CD4-positive, alpha-beta T cell treated with Interleukin-4 for 4 hours (primary cell): ENCODE measurements around the gene GALNS.

ENCODE experiments used
- DNase-seq: peaks from one replicate; pipeline ENCODE4 v3.0.0-alpha.2; 2020

The GALNS gene

DNA sequence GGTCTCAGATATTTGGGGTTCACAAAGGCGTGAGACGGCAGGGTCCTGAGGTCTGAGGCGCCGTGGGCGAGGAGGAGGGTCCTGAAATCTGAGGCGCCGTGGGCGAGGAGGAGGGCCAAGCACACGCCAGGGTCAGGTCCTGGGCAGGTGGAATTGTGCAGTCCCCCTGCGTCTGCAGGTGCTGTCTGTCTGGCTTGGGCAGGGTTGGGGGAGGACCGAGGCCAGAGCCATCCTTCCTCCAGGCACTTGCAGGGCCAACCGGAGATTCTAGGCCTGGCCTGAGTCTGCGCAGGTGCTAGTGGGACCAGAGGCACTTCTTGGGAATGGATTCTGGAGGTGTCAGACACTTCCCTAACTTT, 42.6 kb downstream of the GALNS start:
- no peak for DNase-seq

DNA sequence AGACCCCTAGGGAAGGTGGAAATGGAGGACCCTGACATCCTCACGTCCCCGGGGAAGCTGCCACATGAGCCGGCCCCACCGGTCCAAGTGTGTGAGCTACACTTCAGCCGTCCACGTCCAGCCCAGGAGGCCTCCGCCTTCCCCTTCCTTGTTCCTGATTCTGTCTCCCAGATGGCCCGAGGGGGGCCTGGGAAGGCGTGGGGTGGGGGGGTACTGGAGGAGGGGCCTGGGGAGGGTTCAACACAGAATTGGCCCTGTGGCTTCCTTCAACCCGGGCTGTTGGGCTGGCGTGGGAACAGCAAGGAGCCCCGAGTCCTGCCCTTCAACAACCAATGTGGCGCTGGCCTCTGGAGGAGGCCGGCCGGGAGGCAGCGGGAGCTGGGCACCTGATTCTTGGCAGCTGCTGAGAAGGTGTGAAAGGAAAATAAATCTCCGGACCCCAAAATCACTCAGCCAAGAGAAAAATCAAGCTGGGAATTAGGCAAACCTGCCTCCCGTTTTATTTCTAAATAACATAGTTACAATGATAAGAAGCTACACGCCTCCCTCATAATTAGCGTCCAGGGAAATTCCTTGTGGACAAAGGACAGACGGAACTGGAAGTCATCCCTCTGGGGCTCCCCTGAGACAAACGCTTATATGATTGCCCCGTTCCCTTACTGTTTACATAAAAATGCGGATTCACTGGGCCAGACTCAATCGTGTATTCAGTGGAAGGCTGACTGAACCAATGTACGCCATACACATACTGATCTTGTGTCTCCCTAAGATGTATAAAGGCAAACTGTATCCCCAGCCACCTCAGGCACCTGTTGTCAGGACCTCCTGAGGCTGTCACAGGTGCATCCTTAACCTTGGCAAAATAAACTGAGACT, 43.2 kb downstream of the GALNS start:
- DNase-seq = no peak

DNA sequence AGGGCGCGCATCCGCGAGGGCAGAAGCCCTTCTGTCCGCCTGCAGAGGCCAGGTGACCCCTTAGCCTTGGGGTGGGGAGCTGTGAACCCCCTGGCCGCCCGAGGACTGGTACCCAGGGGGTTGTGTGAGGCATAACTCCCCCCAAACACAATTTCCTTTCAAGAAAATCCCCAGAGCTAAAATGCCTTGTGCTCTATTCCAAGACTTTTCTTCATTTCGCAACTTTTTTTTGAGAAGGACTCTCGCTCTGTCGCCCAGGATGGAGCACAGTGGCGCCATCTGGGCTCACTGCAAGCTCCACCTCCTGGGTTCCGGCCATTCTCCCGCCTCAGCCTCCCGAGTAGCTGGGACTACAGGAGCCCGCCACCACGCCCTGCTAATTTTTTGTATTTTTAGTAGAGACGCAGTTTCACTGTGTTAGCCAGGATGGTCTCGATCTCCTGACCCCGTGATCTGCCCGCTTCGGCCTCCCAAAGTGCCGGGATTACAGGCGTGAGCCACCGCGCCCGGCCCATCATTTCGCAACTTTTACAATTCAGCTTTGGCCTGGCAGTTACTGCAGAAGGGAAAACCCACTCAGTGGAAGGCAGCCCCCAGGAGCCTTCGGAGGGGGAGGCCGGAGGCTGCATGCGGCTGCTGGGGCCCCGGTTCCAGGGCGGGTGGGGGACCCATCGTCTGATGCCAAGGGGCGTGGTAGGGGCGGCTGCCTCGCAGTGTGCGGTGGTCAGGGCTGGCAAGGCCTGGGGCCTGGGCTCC, 44.1 kb downstream of the GALNS start:
- no peak for DNase-seq

DNA sequence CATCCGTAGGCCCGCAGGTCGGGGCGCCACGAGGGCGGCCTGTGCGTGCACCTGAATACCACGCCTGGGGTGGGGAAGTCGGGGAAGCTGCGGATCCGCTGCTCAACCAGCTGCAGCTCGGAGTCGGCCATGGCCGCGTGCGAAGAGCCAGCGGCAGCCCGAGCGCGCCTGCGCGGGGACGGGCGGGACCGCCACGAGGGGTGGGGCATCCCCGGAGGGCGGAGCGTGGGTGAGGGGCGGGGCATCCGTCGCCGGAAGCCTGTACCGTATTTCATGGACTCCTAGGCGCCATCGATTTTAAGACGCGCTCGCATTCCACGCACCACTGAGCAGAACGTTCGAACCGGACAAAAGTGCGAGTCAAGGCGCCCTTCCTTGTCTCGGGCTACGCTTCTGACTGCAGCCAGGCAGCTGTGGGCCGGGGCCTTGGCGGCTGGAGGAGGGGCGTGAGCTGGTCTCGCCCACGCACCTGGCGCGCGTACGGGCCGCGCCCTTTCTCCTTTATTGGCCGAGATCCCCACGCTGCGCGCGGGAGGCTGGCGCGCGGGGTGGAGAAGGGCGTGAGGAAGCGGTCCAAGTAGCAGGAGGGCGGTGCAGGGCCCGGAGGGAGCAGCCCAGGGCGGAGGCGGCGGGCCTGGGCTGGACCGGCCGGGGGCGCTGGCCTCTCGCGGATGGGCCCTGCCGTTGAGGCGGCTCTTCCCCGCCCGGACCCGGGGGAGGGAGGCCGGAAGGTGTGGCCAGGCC, 44.8 kb downstream of the GALNS start, which contains the start of gene APRT:
TSS of gene APRT (minus strand) at position 160 of the 744 bp plus-strand sequence. CDS start at position 131, 29 bp downstream.
- peak; percentile 92 for DNase-seq

DNA sequence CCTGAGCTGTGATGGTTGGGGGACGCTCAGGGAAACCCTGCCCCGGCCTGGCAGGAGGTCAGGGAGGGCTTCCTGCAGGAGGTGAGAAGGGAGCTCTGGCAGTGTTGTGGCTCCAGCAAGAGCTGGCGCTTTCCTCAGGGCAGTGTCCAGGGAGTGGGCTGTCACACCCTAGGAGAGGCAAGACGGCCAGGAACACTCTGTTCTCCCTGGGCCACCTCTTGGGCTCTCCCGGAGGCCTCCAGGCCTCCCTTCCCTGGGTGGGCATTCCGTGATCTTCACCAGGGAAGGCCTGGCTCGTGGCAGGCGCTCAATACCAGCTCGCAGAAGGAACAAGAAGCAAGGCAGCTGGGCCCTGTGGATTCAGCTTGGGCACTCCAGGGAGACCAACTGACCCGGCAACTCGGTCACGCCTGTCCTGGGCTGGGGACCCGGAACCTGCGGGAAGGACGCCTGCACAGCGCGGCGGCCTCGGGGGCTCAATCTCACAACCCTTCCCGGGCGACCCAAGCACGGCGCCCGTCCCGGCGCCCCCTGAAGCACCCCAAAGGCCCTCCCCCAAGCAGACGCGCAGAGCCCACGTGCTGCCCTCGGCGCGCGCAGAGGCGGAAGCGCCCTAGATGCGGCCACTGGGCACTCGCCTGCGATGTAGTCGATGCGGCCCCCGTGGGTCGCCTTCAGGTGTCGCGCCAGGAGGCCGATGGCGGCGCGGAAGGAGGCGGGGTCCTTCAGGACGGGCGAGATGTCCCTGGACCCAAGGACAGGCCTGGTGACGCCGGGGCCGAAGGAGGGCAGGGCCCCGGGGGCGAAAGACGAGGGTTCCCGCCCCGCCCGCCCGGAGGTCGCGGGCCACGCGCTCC, 45.6 kb downstream of the GALNS start:
- DNase-seq = peak; percentile 58

DNA sequence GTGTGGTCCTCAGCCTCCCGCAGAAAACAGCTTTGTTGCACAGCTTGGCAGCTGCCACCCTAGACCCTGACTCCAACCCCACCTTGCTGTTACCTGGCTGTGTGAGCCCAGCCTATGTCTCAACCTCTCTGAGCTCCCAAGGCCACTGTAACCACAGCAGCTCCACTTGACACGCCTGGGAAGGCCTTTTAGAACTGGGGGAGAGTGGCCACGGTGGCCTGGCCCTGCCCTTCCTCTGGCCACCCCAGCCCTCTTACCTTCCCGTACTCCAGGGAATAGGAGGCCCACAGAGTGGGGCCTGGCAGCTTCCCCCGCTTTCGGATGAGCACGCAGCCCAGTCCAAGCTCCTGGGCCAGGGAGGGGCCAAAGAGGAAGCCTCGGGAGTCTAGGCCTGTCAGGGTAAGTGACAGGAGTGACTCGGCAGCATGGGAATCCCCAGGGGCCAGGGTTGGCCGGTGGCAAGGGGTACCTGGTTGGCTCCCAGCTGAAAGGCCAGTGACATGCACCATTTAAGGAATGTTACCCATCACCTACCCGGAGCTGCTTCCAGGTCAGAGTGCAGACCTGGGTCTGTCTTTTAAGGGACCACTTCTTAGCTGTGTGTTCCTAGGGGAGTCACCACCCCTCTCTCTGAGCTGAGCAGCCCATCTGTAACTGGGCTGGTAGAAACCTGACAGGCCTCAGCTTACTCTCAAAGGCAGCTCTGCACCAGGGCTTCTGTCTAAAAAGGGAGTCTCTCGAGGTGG, 46.4 kb downstream of the GALNS start:
- DNase-seq = no peak

DNA sequence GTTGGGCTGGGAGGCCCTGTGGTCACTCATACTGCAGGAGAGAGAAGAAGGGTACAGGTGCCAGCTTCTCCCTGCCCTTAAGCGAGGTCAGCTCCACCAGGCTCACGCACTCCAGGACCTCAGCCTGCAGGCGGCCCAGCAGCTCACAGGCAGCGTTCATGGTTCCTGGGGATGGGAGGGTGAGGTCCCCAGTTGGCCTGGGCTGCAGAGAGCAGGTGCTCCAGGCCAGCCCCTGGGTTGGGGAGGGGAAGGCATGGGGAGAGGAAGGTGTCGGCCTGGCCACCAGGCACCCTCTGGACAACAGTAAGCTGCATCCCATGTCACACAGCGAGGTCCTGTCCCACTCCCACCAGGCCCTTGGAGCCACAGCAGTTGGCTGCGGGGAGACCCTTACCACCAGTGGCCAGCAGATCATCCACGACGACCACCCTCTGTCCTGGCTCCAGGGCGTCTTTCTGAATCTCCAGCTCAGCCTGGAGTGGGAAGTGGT, 47.0 kb downstream of the GALNS start:
- DNase-seq = no peak

DNA sequence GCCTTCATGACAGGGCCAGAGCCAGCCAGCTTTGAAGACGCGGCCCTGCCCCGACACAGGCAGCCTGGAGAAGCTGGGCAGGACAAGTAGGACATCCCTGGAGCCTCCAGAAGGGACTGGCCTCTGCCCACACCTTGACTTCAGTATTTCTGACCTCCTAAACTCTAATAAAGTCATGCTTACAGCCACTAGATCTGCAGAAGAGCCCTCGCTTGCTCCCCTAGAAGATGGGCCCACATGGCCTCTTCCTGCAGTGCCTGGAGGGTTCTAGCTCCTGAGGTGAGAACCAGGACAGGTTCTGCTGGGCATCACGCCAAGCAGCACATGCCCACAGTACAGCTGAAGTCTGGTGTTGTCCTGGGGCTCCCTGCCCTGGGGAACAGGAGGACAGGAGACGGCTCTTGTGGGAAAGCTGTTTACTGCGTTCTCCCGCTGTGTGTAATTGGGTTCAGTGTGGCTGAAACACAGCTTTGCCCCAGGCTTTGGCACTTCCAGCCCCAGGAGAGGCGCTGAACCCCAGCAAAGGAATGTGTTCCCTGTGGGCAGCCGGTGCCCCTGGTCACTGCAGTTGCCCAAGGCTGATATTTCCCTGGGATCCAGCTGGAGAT, 47.6 kb downstream of the GALNS start:
- DNase-seq = no peak

DNA sequence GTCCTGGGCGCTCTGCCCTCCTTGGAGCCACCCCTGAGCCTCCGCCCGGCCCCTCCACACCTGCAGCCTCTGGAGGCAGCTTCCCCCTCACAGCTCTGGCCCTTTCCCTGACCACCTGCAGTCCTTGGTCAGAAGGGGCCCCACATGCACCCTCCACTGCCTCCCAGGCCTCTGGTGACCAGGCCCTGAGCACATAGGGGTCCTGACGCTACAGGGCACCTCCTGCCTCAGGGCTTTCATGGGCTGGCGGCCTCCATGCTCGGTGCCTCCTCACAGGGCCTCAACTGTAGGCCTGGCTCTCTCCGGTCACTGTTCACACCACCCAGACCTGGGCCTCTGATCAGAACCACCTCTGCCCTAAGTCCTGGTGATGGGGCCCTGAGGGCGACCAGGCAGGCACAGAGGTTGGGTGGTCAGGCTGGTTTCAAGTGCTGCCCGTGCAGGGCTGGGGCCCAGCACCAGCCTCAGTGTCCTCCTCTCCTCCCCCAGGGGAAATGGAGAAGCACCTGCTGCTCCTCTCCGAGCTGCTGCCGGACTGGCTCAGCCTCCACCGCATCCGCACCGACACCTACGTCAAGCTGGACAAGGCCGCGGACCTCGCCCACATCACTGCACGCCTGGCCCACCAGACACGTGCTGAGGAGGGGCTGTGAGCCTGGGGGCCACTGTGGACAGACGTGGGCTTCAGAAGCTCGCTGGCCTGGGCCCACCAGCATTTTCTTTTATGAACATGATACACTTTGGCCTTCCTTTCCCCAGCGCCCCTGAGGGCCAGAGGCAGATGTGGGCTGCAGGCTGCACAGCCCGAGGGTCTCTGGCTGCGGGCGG, 48.9 kb downstream of the GALNS start:
- no peak for DNase-seq

DNA sequence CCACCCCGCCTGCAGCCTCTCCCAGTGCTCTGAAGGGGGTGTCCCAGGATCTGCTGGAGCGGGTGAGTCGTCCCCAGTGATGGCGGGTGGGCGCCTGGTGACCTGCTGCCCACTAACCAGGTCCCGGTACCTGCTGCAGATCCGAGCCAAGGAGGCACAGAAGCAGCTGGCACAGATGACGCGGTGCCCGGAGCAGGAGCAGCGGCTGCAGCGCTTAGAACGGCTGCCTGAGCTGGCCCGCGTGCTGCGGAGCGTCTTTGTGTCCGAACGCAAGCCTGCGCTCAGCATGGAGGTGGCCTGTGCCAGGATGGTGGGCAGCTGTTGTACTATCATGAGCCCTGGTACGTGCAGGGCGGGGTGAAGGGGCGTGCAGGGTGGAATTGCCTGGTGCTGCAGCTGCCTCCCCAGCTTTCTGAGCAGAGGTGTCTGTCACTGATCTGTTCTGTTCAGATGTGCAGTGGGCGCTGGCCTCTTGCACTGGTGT, 49.6 kb downstream of the GALNS start:
- DNase-seq = no peak

DNA sequence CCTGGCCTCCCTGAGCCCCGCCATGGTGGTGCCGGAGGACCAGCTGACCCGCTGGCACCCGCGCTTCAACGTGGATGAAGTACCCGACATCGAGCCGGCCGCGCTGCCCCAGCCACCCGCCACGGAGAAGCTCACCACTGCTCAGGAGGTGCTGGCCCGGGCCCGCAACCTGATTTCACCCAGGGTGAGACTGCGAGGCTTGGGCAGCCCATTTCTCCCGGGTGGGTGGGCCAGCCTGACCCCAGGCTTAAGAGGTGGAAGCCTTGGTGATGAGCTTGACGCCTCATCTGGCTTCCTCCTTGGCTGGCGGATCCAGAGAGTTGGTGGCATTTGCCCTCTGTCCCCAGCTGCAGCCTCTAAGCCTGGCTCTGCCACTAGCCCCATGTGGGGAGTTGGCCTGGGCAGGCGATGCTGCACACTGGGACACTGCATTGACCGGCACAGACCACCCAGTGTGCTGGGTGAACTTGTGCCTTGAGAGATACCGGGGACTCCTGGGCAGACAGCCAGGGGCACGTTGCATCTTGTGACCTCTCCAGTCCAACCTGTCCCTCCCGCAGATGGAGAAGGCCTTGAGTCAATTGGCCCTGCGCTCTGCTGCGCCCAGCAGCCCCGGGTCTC, 50.1 kb downstream of the GALNS start:
- no peak for DNase-seq

DNA sequence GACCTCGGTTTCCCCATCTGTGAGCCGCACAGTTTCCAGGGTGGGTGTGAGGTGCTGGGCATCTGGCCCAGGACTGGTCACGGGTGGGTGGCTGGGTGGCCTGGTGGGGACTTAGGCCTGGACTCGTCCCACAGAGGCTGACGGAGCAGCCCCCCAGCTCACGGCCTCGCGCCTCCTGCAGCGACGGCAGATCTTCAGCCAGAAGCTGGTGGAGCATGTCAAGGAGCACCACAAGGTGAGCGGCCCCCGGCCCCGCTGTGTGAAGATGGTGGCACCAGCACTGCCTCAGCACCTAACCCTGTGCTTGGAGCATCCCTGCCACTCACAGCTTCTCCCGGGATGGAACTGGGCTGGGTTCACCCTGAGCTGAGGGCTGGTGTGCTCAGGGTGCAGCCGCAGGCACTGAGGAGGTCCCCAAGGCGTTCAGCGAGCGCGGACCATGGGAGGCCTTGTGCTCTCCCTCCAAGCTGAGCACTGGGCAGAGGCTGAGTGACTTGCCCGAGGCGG, 50.8 kb downstream of the GALNS start:
- DNase-seq = no peak

DNA sequence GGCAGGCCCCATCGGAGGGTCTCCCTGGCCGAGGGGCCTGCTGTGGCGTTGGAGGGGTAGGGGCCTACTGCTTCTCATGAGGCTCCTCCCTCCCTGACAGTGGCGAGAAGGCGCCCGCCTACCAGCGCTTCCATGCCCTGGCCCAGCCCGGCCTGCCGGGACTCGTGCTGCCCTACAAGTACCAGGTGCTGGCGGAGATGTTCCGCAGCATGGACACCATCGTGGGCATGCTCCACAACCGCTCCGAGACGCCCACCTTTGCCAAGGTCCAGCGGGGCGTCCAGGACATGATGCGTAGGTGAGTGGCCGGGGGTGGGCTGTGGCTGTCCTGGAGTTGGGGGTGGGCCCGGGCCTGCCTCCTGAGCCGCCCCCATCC, 51.4 kb downstream of the GALNS start:
- DNase-seq = no peak

DNA sequence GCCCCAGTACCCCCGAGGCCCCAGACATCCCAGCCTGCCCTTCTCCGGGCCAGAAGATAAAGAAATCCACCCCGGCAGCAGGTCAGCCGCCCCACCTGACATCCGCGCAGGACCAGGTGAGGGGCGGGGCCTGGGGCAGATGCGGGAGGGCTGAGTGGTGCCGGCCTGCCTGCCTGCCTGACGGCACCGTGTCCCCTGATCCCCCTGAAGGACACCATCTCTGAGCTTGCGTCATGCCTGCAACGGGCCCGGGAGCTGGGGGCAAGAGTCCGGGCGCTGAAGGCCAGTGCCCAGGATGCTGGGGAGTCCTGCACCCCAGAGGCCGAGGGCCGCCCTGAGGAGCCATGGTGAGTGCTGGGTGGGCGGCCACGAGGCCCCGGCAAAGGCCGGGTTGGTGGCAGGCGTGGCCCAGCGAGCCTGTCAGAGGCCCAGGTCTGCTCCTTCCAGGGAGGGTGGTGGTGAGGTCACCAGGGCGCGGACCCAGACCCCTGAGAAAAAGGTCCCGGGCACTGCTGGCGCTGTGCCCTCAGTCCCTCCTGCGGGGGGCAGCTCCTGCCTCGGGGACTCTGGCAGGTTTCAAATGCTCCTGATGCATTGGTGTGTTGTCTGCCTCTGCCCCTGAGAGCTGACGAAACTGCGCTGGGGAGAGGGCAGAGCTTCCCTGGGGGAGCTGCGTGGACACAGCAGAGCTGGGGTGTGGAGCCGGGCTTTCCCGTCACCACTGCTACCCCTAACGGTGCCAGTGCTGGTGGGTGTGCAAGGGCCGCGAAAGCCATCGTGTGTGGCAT, 52.0 kb downstream of the GALNS start:
- DNase-seq = no peak

DNA sequence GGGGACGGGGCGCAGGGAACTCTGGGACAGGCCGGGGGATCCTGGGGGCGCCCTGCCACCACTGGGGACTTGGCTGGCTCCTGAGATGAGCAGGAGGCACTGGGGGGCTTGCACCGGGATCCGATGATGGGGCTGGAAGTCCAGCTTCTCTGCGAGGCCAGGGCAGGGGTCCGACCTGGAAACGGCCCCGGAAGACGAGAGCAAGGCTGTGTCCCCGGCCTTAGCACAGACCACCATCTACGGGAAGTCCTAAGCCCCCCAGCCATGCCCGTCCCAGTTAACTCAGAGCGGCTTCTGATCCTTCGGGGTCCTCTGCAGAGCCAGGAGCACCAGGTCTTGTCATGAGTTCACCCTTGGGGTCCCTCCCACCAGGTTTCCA, 52.6 kb downstream of the GALNS start:
- DNase-seq = no peak

DNA sequence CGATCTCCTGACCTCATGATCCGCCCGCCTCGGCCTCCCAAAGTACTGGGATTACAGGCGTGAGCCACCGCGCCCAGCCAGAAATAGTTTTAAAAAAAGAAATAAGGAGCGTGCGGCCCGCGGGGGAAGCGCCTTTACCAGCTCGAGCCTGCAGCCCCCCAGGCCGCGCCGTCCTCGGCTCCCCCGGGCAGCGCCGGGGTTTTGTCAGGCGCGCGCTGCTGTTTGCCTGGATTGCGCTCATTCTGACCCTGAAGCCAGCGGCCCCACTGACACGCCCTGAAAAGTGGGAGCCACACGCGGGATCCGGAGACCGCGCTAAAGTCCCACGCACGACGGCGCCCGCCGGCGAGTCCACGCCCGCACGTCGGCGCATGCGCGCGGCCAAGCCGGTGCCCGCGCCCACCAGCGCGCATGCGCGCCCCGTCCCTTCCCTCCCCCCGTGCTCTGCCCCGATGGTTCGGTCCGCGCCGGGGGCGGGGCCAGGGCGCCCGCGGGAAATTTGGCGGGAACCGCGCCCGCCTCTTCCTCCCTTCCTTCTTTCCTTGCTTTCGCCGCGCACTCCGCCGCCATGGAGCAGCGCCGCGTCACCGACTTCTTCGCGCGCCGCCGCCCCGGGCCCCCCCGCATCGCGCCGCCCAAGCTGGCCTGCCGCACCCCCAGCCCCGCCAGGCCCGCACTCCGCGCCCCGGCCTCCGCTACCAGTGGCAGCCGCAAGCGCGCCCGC, 53.3 kb downstream of the GALNS start, which contains the start of gene CDT1:
TSS of gene CDT1 (plus strand) at position 526 of the 724 bp plus-strand sequence. CDS start at position 569, 43 bp downstream.
- DNase-seq = peak; percentile 78

DNA sequence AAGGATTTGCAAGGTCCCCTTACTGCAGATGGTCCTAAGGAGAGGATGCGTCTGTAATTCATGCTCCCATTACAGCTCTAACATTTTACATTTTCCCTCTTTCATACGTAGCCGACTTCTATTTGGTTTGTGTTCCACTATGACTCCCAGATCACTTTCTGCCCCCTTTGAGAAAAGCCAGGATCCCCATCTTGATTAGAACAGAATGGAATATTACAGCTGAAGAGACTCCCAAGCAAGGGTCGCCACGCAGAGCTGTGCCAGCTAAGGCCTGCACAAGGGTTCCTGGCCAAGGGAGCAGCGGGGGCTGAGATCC, 56.5 kb downstream of the GALNS start:
- no peak for DNase-seq
